Astrocyte (in vitro differentiated cells and primary cell): ENCODE results near the gene NSD1. TPM values are rescaled to one million over a fixed set of nuclear protein-coding genes. Genes with fewer than 3 reads are reported as not detected.

Source experiments
- DNase-seq: peaks from one replicate; pipeline ENCODE4 v3.0.0-alpha.2; 2010; ENCODE audit warnings: low read depth
- FAIRE-seq: peaks from 2 replicates; lab custom pipeline; 2011; peaks lifted over from hg19 to GRCh38; lab: Jason Lieb, UNC
- H2AFZ ChIP-seq: 2 replicates; pipeline ENCODE4 v1.6.0; 2012; ENCODE audit warnings: low read depth, low read length, inconsistent platforms
- H3K27ac ChIP-seq: 2 replicates; pipeline ENCODE4 v1.5.1; 2011; ENCODE audit warnings: low read depth, low read length, inconsistent platforms
- H3K27me3 ChIP-seq: 2 replicates; pipeline ENCODE4 v1.6.0; 2011; ENCODE audit warnings: low read length, inconsistent platforms; ENCODE audit not compliant: insufficient read depth
- H3K36me3 ChIP-seq: 2 replicates; pipeline ENCODE4 v1.5.1; 2011; ENCODE audit warnings: low read length, inconsistent platforms; ENCODE audit not compliant: insufficient read depth
- H3K4me1 ChIP-seq: 2 replicates; pipeline ENCODE4 v1.5.1; 2011; ENCODE audit warnings: low read length, inconsistent platforms; ENCODE audit not compliant: insufficient read depth
- H3K4me2 ChIP-seq: 2 replicates; pipeline ENCODE4 v1.6.0; 2012; ENCODE audit warnings: low read length, inconsistent platforms
- H3K4me3 ChIP-seq: 2 replicates; pipeline ENCODE4 v1.5.1; 2011; ENCODE audit warnings: low read depth, mild to moderate bottlenecking, low read length, inconsistent platforms; ENCODE audit not compliant: insufficient read depth
- H3K79me2 ChIP-seq: 2 replicates; pipeline ENCODE4 v1.6.0; 2012; ENCODE audit warnings: mild to moderate bottlenecking, low read length, inconsistent platforms; ENCODE audit not compliant: insufficient read depth
- H3K9ac ChIP-seq: 2 replicates; pipeline ENCODE4 v1.6.0; 2012; ENCODE audit warnings: mild to moderate bottlenecking, low read length, inconsistent platforms
- H3K9me3 ChIP-seq: 2 replicates; pipeline ENCODE4 v1.5.1; 2012; ENCODE audit warnings: low read depth, mild to moderate bottlenecking, low read length, inconsistent platforms; ENCODE audit not compliant: insufficient read depth
- H4K20me1 ChIP-seq: 2 replicates; pipeline ENCODE4 v1.6.0; 2012; ENCODE audit warnings: low read length, inconsistent platforms; ENCODE audit not compliant: insufficient read depth
- H3K27ac Mint-ChIP-seq: one replicate; pipeline ENCODE4 v1.8.0; 2021; ENCODE audit warnings: mild to moderate bottlenecking, mixed read lengths; ENCODE audit not compliant: unreplicated experiment
- H3K27me3 Mint-ChIP-seq: one replicate; pipeline ENCODE4 v1.8.0; 2021; ENCODE audit warnings: low read depth, mixed read lengths; ENCODE audit not compliant: unreplicated experiment
- H3K36me3 Mint-ChIP-seq: one replicate; pipeline ENCODE4 v1.8.0; 2021; ENCODE audit warnings: low read depth, mixed read lengths; ENCODE audit not compliant: unreplicated experiment
- H3K4me1 Mint-ChIP-seq: one replicate; pipeline ENCODE4 v1.8.0; 2021; ENCODE audit warnings: low read depth, mixed read lengths; ENCODE audit not compliant: unreplicated experiment
- H3K4me3 Mint-ChIP-seq: one replicate; pipeline ENCODE4 v1.8.0; 2021; ENCODE audit warnings: mild to moderate bottlenecking, moderate library complexity, mixed read lengths; ENCODE audit not compliant: unreplicated experiment
- H3K9me3 Mint-ChIP-seq: one replicate; pipeline ENCODE4 v1.8.0; 2021; ENCODE audit warnings: mild to moderate bottlenecking, mixed read lengths; ENCODE audit not compliant: unreplicated experiment
- CTCF ChIP-seq: IDR thresholded peaks from 2 replicates; pipeline ENCODE4 v1.5.1; 2011; ENCODE audit warnings: low read depth, mild to moderate bottlenecking, inconsistent platforms, low read length, moderate library complexity; ENCODE audit not compliant: insufficient read depth
- EZH2 ChIP-seq: IDR thresholded peaks from 2 replicates; pipeline ENCODE4 v1.6.1; 2012; ENCODE audit warnings: mild to moderate bottlenecking, low read length, inconsistent platforms; ENCODE audit not compliant: insufficient read depth
- total RNA-seq: library from RNA; stranded (reverse); gene quantifications from 2 replicates; pipeline ENCODE4 v1.2.1, GENCODE V29; 2021

NSD1 gene
- total RNA-seq, 1 donor from 2014 or later, result 71.9 TPM

GRCh38 chr5:177112589-177113220 is 20.9 kb upstream of the NSD1 start:
- Histone ChIP-seq H3K9me3 (no peaks in the 10 kb centered on the region), H3K4me1 (peaks cover 4% of the 10 kb centered on the region), H3K27ac (no peak overlapping the region), H2AFZ (no peak overlapping the region), H3K36me3 (no peaks in the 10 kb centered on the region), H3K4me2 (no peak overlapping the region), H3K27me3 (no peaks in the 10 kb centered on the region), H3K4me3 (no peak overlapping the region), H3K79me2 (no peaks in the 10 kb centered on the region), H3K9ac (no peak overlapping the region), H4K20me1 (peaks cover 6% of the 10 kb centered on the region)
- FAIRE-seq, result no peak
- Mint-ChIP-seq H3K27me3 (peaks cover 24% of the 10 kb centered on the region), H3K36me3 (peaks cover 1% of the 10 kb centered on the region), H3K9me3 (no peaks in the 10 kb centered on the region), H3K4me1 (no peaks in the 10 kb centered on the region), H3K27ac (no peak overlapping the region), H3K4me3 (no peak overlapping the region)
- no peak for DNase-seq
- TF ChIP-seq EZH2 (no peak), CTCF (no peak)

- H3K27me3 ChIP-seq, result no peaks in the 10 kb centered on the region
- no peaks in the 10 kb centered on the region for H3K36me3 ChIP-seq
- peak overlapping the region; percentile 1 for H2AFZ ChIP-seq
- Mint-ChIP-seq H3K4me1 (no peaks in the 10 kb centered on the region), H3K4me3 (no peak overlapping the region), H3K27ac (no peak overlapping the region), H3K9me3 (no peaks in the 10 kb centered on the region), H3K27me3 (peaks cover 25% of the 10 kb centered on the region), H3K36me3 (peaks cover 1% of the 10 kb centered on the region)
- H4K20me1 ChIP-seq, result peaks cover 6% of the 10 kb centered on the region
- FAIRE-seq, result peak; percentile 50
- no peak overlapping the region for H3K4me2 ChIP-seq
- peaks cover 4% of the 10 kb centered on the region for H3K4me1 ChIP-seq
- no peak for TF ChIP-seq EZH2
- TF ChIP-seq CTCF, result peak; percentile 100
- H3K79me2 ChIP-seq, result no peaks in the 10 kb centered on the region
- H3K4me3 ChIP-seq, result no peak overlapping the region
- DNase-seq, result peak; percentile 26
- no peak overlapping the region for H3K9ac ChIP-seq
- H3K9me3 ChIP-seq, result no peaks in the 10 kb centered on the region
- no peak overlapping the region for H3K27ac ChIP-seq
These were observed 19.8 kb upstream of the NSD1 start for GRCh38 chr5:177113566-177114424.
